Transverse colon (tissue), 4 donors: Measurements from ENCODE around the gene SMAP2. TPM values are rescaled to one million over a fixed set of nuclear protein-coding genes. Genes with fewer than 3 reads are reported as not detected.

Experiments used
- DNase-seq: peaks from one replicate; pipeline ENCODE4 v3.0.0-alpha.2; 2019
- H3K27ac ChIP-seq, 4 donors: fragments of 200-600 bp; sonication (generic); 2 replicates each; pipeline ENCODE4 v1.5.1; 2016 to 2018; ENCODE audit warnings: inconsistent platforms in 4 of 4
- H3K27me3 ChIP-seq: fragments of 200-600 bp; sonication (generic); 2 replicates; pipeline ENCODE4 v1.5.1; 2017; ENCODE audit warnings: inconsistent platforms
- H3K36me3 ChIP-seq, 4 donors: fragments of 200-600 bp; sonication (generic); 2 replicates each; pipeline ENCODE4 v1.5.1; 2017 to 2019; ENCODE audit warnings: inconsistent platforms in 4 of 4
- H3K4me1 ChIP-seq, 4 donors: fragments of 200-600 bp; sonication (generic); 2 replicates each; pipeline ENCODE4 v1.5.1; 2017 to 2020; ENCODE audit warnings: inconsistent platforms in 4 of 4
- H3K4me3 ChIP-seq, 4 donors: fragments of 200-600 bp; sonication (generic); 1 replicate in 1 of 4; 2 replicates in 3 of 4; pipeline versions ENCODE4 v1.5.1 to v1.6.1; 2017 to 2019; ENCODE audit warnings: inconsistent platforms in 4 of 4
- H3K9me3 ChIP-seq, 2 donors: fragments of 200-600 bp; sonication (generic); 2 replicates each; pipeline ENCODE4 v1.5.1; 2017 to 2019; ENCODE audit warnings: inconsistent platforms in 2 of 2
- CTCF ChIP-seq, 5 experiments: fragments of 200-600 bp in 3 of 5; fragments of 450-650 bp in 2 of 5; sonication (generic) in 3 of 5; IDR thresholded peaks; 1 replicate in 2 of 5; 2 replicates in 3 of 5; pipeline ENCODE4 v1.5.1; 2016 to 2017; ENCODE audit warnings: antibody characterized with exemption in 5 of 5, inconsistent platforms in 3 of 5, mild to moderate bottlenecking in 2 of 5, moderate library complexity in 1 of 5
- EP300 ChIP-seq: sonication (generic); formaldehyde crosslinking; IDR thresholded peaks from one replicate; pipeline ENCODE4 v1.6.1; 2017; ENCODE audit warnings: antibody characterized with exemption, low read depth
- POLR2A ChIP-seq: fragments of 450-650 bp; IDR thresholded peaks from one replicate; pipeline ENCODE4 v1.6.1; 2016; ENCODE audit warnings: antibody characterized with exemption, mild to moderate bottlenecking, moderate library complexity
- POLR2AphosphoS5 ChIP-seq, 3 donors: sonication (generic); formaldehyde crosslinking; IDR thresholded peaks; one replicate each; pipeline ENCODE4 v1.6.1; 2016; ENCODE audit warnings: antibody characterized with exemption in 3 of 3
- WGBS, 2 donors: methylation state at CpG; one replicate each; pipeline ENCODE4 v1.1.5; 2018; ENCODE audit warnings: low coverage in 1 of 2; 5-methylcytosine and 5-hydroxymethylcytosine counted together
- in situ Hi-C, 4 donors: fragments of 200-750 bp; cut with MboI; loops; one replicate each; pipeline versions ENCODE4 v1.15.0 to v1.15.1; 2017; ENCODE audit warnings: low sequenced_read_pairs in 3 of 4, low pct_ligation_motif_present in 1 of 4, low pct_unique_long_range_greater_than_20kb in 1 of 4
- intact Hi-C: fragments of 100-400 bp; cut with DNase I; formaldehyde crosslinking; loops from one replicate; pipeline ENCODE4 v1.15.1; 2023; ENCODE audit warnings: low total_unique reads
- total RNA-seq, 4 donors: library from RNA; depleted of rRNA; stranded (reverse); fragments of >200 nt; gene quantifications; one replicate each; pipeline ENCODE4 v1.1.0, GENCODE V29; 2016

Gene SMAP2
- total RNA-seq, 4 donors from 2014 or later = 20.1 to 47.0 (median 33.8) TPM

DNA sequence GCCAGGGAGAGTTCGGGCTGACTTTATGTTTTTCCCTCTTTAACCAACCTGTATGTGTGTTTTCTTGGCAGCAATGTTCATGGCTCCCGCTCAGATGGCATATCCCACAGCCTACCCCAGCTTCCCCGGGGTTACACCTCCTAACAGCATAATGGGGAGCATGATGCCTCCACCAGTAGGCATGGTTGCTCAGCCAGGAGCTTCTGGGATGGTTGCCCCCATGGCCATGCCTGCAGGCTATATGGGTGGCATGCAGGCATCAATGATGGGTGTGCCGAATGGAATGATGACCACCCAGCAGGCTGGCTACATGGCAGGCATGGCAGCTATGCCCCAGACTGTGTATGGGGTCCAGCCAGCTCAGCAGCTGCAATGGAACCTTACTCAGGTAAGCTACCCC lies 43.2 kb downstream of the SMAP2 start:
- intact Hi-C loops (no loop called here), in situ Hi-C loops (loop anchor here in 1 of 4 donors (25.0 kb wide), 1 partner anchor 279 kb away; no protein-coding TSS in a partner anchor)
- no peak for DNase-seq
- Histone ChIP-seq H3K4me1 (peaks cover 0 to 2% (median 0%) of the 10 kb centered on the region in 4 donors), H3K27me3 (no peaks in the 10 kb centered on the region), H3K9me3 (no peaks in the 10 kb centered on the region), H3K4me3 (no peak overlapping the region), H3K27ac (no peak overlapping the region), H3K36me3 (peaks cover 0 to 61% (median 18%) of the 10 kb centered on the region in 4 donors)
- 93% methylated on average over 4 of the region's 4 CpGs; no CpG with 5 or more reads in 1 of the 2 donors for WGBS, 2 donors
- TF ChIP-seq CTCF (IDR thresholded peaks at IDR 0.05) (no peak), POLR2A (no peak)

GRCh38 chr1:40421431-40422384 lies 48.2 kb downstream of the SMAP2 start:
- H3K4me3 ChIP-seq = no peak overlapping the region
- H3K27me3 ChIP-seq = no peaks in the 10 kb centered on the region
- in situ Hi-C loops (loop anchor here in 1 of 4 donors (25.0 kb wide), 1 partner anchor 284 kb away; no protein-coding TSS in a partner anchor), intact Hi-C loops (no loop called here)
- peaks cover 0 to 8% (median 0%) of the 10 kb centered on the region in 4 donors for H3K4me1 ChIP-seq
- no peaks in the 10 kb centered on the region for H3K9me3 ChIP-seq
- 75 to 82% methylated on average over 7 to 15 of the region's 15 CpGs for WGBS, 2 donors
- H3K27ac ChIP-seq = no peak overlapping the region
- peaks cover 0 to 29% (median 9%) of the 10 kb centered on the region in 4 donors for H3K36me3 ChIP-seq
- TF ChIP-seq POLR2AphosphoS5 (IDR thresholded peaks at IDR 0.05) (no peak), EP300 (no peak), CTCF (IDR thresholded peaks at IDR 0.05) (no peak), POLR2A (no peak)
- DNase-seq = no peak

GRCh38 chr1:40422630-40423263 lies 49.2 kb downstream of the SMAP2 start:
- no peak overlapping the region for H3K4me3 ChIP-seq
- H3K27ac ChIP-seq = no peak overlapping the region
- no peaks in the 10 kb centered on the region for H3K9me3 ChIP-seq
- TF ChIP-seq POLR2A (no peak), EP300 (no peak)
- H3K4me1 ChIP-seq = peaks cover 0 to 8% (median 0%) of the 10 kb centered on the region in 4 donors
- H3K27me3 ChIP-seq = no peaks in the 10 kb centered on the region
- WGBS, 2 donors = 84 to 97% methylated on average over 6 to 11 of the region's 11 CpGs
- intact Hi-C loops = no loop called here
- no peak for DNase-seq
- in situ Hi-C loops = loop anchor here in 1 of 4 donors (25.0 kb wide), 1 partner anchor 285 kb away; no protein-coding TSS in a partner anchor
- H3K36me3 ChIP-seq = peaks cover 0 to 18% (median 5%) of the 10 kb centered on the region in 4 donors

DNA sequence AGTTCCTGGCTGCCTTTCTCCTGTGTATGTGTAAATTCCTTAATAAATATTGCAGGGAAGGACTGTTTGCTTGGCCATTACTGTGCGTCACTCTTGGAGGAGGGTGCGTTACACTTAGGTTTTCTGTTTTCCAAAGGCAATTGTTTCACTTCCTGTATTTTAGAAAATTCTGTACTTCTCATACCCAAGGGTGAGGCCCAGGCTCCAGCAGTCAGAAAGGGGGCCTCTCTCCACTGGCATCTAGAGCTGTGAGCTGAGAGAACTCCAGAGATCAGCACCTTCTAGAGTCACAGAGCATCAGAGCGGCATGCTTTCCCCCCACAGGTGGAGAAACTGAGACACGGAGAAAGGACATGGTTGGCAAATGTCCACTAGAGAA lies 49.7 kb downstream of the SMAP2 start:
- no peak overlapping the region for H3K27ac ChIP-seq
- H3K4me1 ChIP-seq = peaks cover 0 to 8% (median 0%) of the 10 kb centered on the region in 4 donors
- intact Hi-C loops = no loop called here
- H3K36me3 ChIP-seq = peaks cover 0 to 15% (median 4%) of the 10 kb centered on the region in 4 donors
- 88 to 90% methylated on average over 2 to 4 of the region's 4 CpGs for WGBS, 2 donors
- in situ Hi-C loops = loop anchor here in 1 of 4 donors (25.0 kb wide), 1 partner anchor 286 kb away; no protein-coding TSS in a partner anchor
- H3K9me3 ChIP-seq = no peaks in the 10 kb centered on the region
- no peaks in the 10 kb centered on the region for H3K27me3 ChIP-seq
- no peak overlapping the region for H3K4me3 ChIP-seq
- DNase-seq = peak; percentile 20
- TF ChIP-seq CTCF (IDR thresholded peaks at IDR 0.05) (no peak), POLR2AphosphoS5 (IDR thresholded peaks at IDR 0.05) (no peak)
